Transverse colon (tissue), 4 donors: ENCODE data around the gene NR3C2. TPM values are rescaled to one million over a fixed set of nuclear protein-coding genes. Genes with fewer than 3 reads are reported as not detected.
A peak's percentile ranks its signal among the peaks of the same experiment; 100 is the strongest.

Experiments
- DNase-seq: peaks from one replicate; pipeline ENCODE4 v3.0.0-alpha.2; 2019
- H3K27ac ChIP-seq, 4 donors: fragments of 200-600 bp; sonication (generic); 2 replicates each; pipeline ENCODE4 v1.5.1; 2016 to 2018; ENCODE audit warnings: inconsistent platforms in 4 of 4
- H3K27me3 ChIP-seq: fragments of 200-600 bp; sonication (generic); 2 replicates; pipeline ENCODE4 v1.5.1; 2017; ENCODE audit warnings: inconsistent platforms
- H3K36me3 ChIP-seq, 4 donors: fragments of 200-600 bp; sonication (generic); 2 replicates each; pipeline ENCODE4 v1.5.1; 2017 to 2019; ENCODE audit warnings: inconsistent platforms in 4 of 4
- H3K4me1 ChIP-seq, 4 donors: fragments of 200-600 bp; sonication (generic); 2 replicates each; pipeline ENCODE4 v1.5.1; 2017 to 2020; ENCODE audit warnings: inconsistent platforms in 4 of 4
- H3K4me3 ChIP-seq, 4 donors: fragments of 200-600 bp; sonication (generic); 1 replicate in 1 of 4; 2 replicates in 3 of 4; pipeline versions ENCODE4 v1.5.1 to v1.6.1; 2017 to 2019; ENCODE audit warnings: inconsistent platforms in 4 of 4
- H3K9me3 ChIP-seq, 2 donors: fragments of 200-600 bp; sonication (generic); 2 replicates each; pipeline ENCODE4 v1.5.1; 2017 to 2019; ENCODE audit warnings: inconsistent platforms in 2 of 2
- CTCF ChIP-seq, 5 experiments: fragments of 200-600 bp in 3 of 5; fragments of 450-650 bp in 2 of 5; sonication (generic) in 3 of 5; IDR thresholded peaks; 1 replicate in 2 of 5; 2 replicates in 3 of 5; pipeline ENCODE4 v1.5.1; 2016 to 2017; ENCODE audit warnings: antibody characterized with exemption in 5 of 5, inconsistent platforms in 3 of 5, mild to moderate bottlenecking in 2 of 5, moderate library complexity in 1 of 5
- EP300 ChIP-seq: sonication (generic); formaldehyde crosslinking; IDR thresholded peaks from one replicate; pipeline ENCODE4 v1.6.1; 2017; ENCODE audit warnings: antibody characterized with exemption, low read depth
- POLR2A ChIP-seq: fragments of 450-650 bp; IDR thresholded peaks from one replicate; pipeline ENCODE4 v1.6.1; 2016; ENCODE audit warnings: antibody characterized with exemption, mild to moderate bottlenecking, moderate library complexity
- POLR2AphosphoS5 ChIP-seq, 3 donors: sonication (generic); formaldehyde crosslinking; IDR thresholded peaks; one replicate each; pipeline ENCODE4 v1.6.1; 2016; ENCODE audit warnings: antibody characterized with exemption in 3 of 3
- WGBS, 2 donors: methylation state at CpG; one replicate each; pipeline ENCODE4 v1.1.5; 2018; ENCODE audit warnings: low coverage in 1 of 2; 5-methylcytosine and 5-hydroxymethylcytosine counted together
- in situ Hi-C, 4 donors: fragments of 200-750 bp; cut with MboI; loops; one replicate each; pipeline versions ENCODE4 v1.15.0 to v1.15.1; 2017; ENCODE audit warnings: low sequenced_read_pairs in 3 of 4, low pct_ligation_motif_present in 1 of 4, low pct_unique_long_range_greater_than_20kb in 1 of 4
- intact Hi-C: fragments of 100-400 bp; cut with DNase I; formaldehyde crosslinking; loops from one replicate; pipeline ENCODE4 v1.15.1; 2023; ENCODE audit warnings: low total_unique reads
- total RNA-seq, 4 donors: library from RNA; depleted of rRNA; stranded (reverse); fragments of >200 nt; gene quantifications; one replicate each; pipeline ENCODE4 v1.1.0, GENCODE V29; 2016

Gene NR3C2
- total RNA-seq, 4 donors from 2014 or later = 55.5 to 147 (median 125) TPM

- intact Hi-C loops (no loop called here), in situ Hi-C loops (no loop called here)
- TF ChIP-seq POLR2AphosphoS5 (IDR thresholded peaks at IDR 0.05) (no peak), POLR2A (no peak), CTCF (IDR thresholded peaks at IDR 0.05) (no peak), EP300 (no peak)
Measured at GRCh38 chr4:148254621-148255343, 187.4 kb downstream of the NR3C2 start.

GRCh38 chr4:148253768-148254167 is 188.4 kb downstream of the NR3C2 start:
- Histone ChIP-seq H3K27me3 (no peaks in the 10 kb centered on the region), H3K4me1 (peaks cover 0 to 29% (median 6%) of the 10 kb centered on the region in 4 donors), H3K27ac (no peak overlapping the region), H3K4me3 (no peak overlapping the region), H3K9me3 (no peaks in the 10 kb centered on the region), H3K36me3 (peaks cover 0 to 4% (median 0%) of the 10 kb centered on the region in 4 donors)
- WGBS, 2 donors = 50 to 66% methylated on average over 1 to 4 of the region's 4 CpGs
- in situ Hi-C loops = no loop called here
- intact Hi-C loops = no loop called here
- TF ChIP-seq POLR2AphosphoS5 (IDR thresholded peaks at IDR 0.05) = no peak
- no peak for TF ChIP-seq EP300
- no peak for TF ChIP-seq POLR2A
- TF ChIP-seq CTCF (IDR thresholded peaks at IDR 0.05) = no peak
- DNase-seq = no peak

More at GRCh38 chr4:148254621-148255343, 187.4 kb downstream of the NR3C2 start:
- Histone ChIP-seq H3K27ac (no peak overlapping the region), H3K4me3 (no peak overlapping the region), H3K36me3 (peaks cover 0 to 4% (median 0%) of the 10 kb centered on the region in 4 donors), H3K27me3 (no peaks in the 10 kb centered on the region), H3K9me3 (no peaks in the 10 kb centered on the region), H3K4me1 (peaks cover 0 to 19% (median 2%) of the 10 kb centered on the region in 4 donors)
- WGBS, 2 donors = 96 to 100% methylated on average over 1 of the region's 1 CpG
- no peak for DNase-seq

- peak overlapping the region in 1 of 4 donors; percentile 0 for H3K27ac ChIP-seq
- DNase-seq = no peak
- H3K9me3 ChIP-seq = no peaks in the 10 kb centered on the region
- 46 to 47% methylated on average over 4 of the region's 4 CpGs for WGBS, 2 donors
- H3K4me1 ChIP-seq = peaks cover 0 to 40% (median 15%) of the 10 kb centered on the region in 4 donors
- no peaks in the 10 kb centered on the region for H3K36me3 ChIP-seq
- H3K27me3 ChIP-seq = no peaks in the 10 kb centered on the region
- in situ Hi-C loops = no loop called here
- TF ChIP-seq POLR2A (no peak), EP300 (no peak), POLR2AphosphoS5 (IDR thresholded peaks at IDR 0.05) (no peak), CTCF (IDR thresholded peaks at IDR 0.05) (no peak)
- intact Hi-C loops = no loop called here
- no peak overlapping the region for H3K4me3 ChIP-seq
Measured at GRCh38 chr4:148248824-148249223, 193.4 kb downstream of the NR3C2 start.

- TF ChIP-seq EP300 (no peak), POLR2A (no peak), POLR2AphosphoS5 (IDR thresholded peaks at IDR 0.05) (no peak)
- no peaks in the 10 kb centered on the region for H3K36me3 ChIP-seq
- H3K9me3 ChIP-seq = no peaks in the 10 kb centered on the region
- no peak overlapping the region for H3K4me3 ChIP-seq
- in situ Hi-C loops = no loop called here
- peaks cover 0 to 42% (median 15%) of the 10 kb centered on the region in 4 donors for H3K4me1 ChIP-seq
- no peak for DNase-seq
- no peak overlapping the region for H3K27ac ChIP-seq
- 52 to 59% methylated on average over 3 of the region's 3 CpGs for WGBS, 2 donors
- intact Hi-C loops = no loop called here
- H3K27me3 ChIP-seq = no peaks in the 10 kb centered on the region
Measured at GRCh38 chr4:148245015-148245414, 197.2 kb downstream of the NR3C2 start.
